Gastroesophageal sphincter (tissue), 4 donors: ENCODE measurements around the gene TSGA10. TPM values are rescaled to one million over a fixed set of nuclear protein-coding genes. Genes with fewer than 3 reads are reported as not detected.

Source experiments
- ATAC-seq: fragments of 150-250 bp; one replicate; pipeline ENCODE4 v1.9.1; 2016; ENCODE audit warnings: mild to moderate bottlenecking, moderate library complexity
- H3K27ac ChIP-seq, 4 donors: fragments of 200-600 bp; sonication (generic) in 3 of 4; 1 replicate in 3 of 4; 2 replicates in 1 of 4; pipeline ENCODE4 v1.5.1; 2016 to 2019
- H3K27me3 ChIP-seq: fragments of 200-600 bp; sonication (generic); one replicate; pipeline ENCODE4 v1.5.1; 2019
- H3K36me3 ChIP-seq, 2 donors: fragments of 200-600 bp; sonication (generic); one replicate each; pipeline ENCODE4 v1.5.1; 2019; ENCODE audit warnings: control low read depth in 1 of 2
- H3K4me1 ChIP-seq, 3 donors: fragments of 200-600 bp; sonication (generic); 1 replicate in 2 of 3; 2 replicates in 1 of 3; pipeline ENCODE4 v1.5.1; 2016 to 2019; ENCODE audit warnings: control low read depth in 2 of 3
- H3K4me3 ChIP-seq, 2 donors: fragments of 200-600 bp; sonication (generic); one replicate each; pipeline ENCODE4 v1.5.1; 2019; ENCODE audit warnings: mild to moderate bottlenecking in 1 of 2, moderate library complexity in 1 of 2
- H3K9me3 ChIP-seq, 3 donors: fragments of 200-600 bp; sonication (generic); one replicate each; pipeline ENCODE4 v1.5.1; 2017 to 2019; ENCODE audit warnings: control low read depth in 2 of 3
- CTCF ChIP-seq, 4 experiments: fragments of 200-600 bp in 2 of 4; fragments of 450-650 bp in 2 of 4; sonication (generic) in 1 of 4; IDR thresholded peaks; one replicate each; pipeline ENCODE4 v1.5.1; 2017 to 2019; ENCODE audit warnings: antibody characterized with exemption in 4 of 4, mild to moderate bottlenecking in 2 of 4, moderate library complexity in 2 of 4
- EP300 ChIP-seq: sonication (generic); formaldehyde crosslinking; IDR thresholded peaks from one replicate; pipeline ENCODE4 v1.6.1; 2017; ENCODE audit warnings: antibody characterized with exemption, mild to moderate bottlenecking
- POLR2A ChIP-seq, 2 donors: fragments of 450-650 bp; IDR thresholded peaks; one replicate each; pipeline ENCODE4 v1.6.1; 2017; ENCODE audit warnings: antibody characterized with exemption in 2 of 2, mild to moderate bottlenecking in 2 of 2, moderate library complexity in 1 of 2
- POLR2AphosphoS5 ChIP-seq: sonication (generic); formaldehyde crosslinking; IDR thresholded peaks from one replicate; pipeline ENCODE4 v1.6.1; 2017; ENCODE audit warnings: antibody characterized with exemption
- WGBS, 2 donors: methylation state at CpG; one replicate each; pipeline ENCODE4 v1.1.5; 2018; ENCODE audit warnings: low coverage in 1 of 2; 5-methylcytosine and 5-hydroxymethylcytosine counted together
- total RNA-seq, 4 donors: library from RNA; depleted of rRNA; stranded (reverse); fragments of >200 nt; gene quantifications; one replicate each; pipeline ENCODE4 v1.1.0, GENCODE V29; 2016

The TSGA10 gene
- total RNA-seq, 4 donors from 2014 or later: 1.2 to 2.2 (median 1.5) TPM

- ATAC-seq: no peak
- peaks cover 0 to 36% (median 13%) of the 10 kb centered on the region in 3 donors for H3K4me1 ChIP-seq
- H3K36me3 ChIP-seq: peaks cover 0 to 27% of the 10 kb centered on the region in 2 donors
- no peak overlapping the region for H3K27ac ChIP-seq
- no peak overlapping the region for H3K4me3 ChIP-seq
- 55 to 98% methylated on average over 4 to 5 of the region's 6 CpGs for whole genome bisulfite sequencing, 2 donors
- no peaks in the 10 kb centered on the region for H3K27me3 ChIP-seq
- TF ChIP-seq POLR2A (IDR thresholded peaks at IDR 0.05) (no peak), CTCF (IDR thresholded peaks at IDR 0.05) (no peak), POLR2AphosphoS5 (no peak), EP300 (no peak)
- no peaks in the 10 kb centered on the region for H3K9me3 ChIP-seq
Observed at GRCh38 chr2:99184811-99185210, 30.1 kb upstream of the TSGA10 start.

GRCh38 chr2:99183025-99183424, 28.3 kb upstream of the TSGA10 start:
- Histone ChIP-seq H3K9me3 (no peaks in the 10 kb centered on the region), H3K27me3 (no peaks in the 10 kb centered on the region), H3K4me3 (no peak overlapping the region), H3K36me3 (peaks cover 0 to 11% of the 10 kb centered on the region in 2 donors), H3K27ac (no peak overlapping the region), H3K4me1 (peaks cover 0 to 51% (median 25%) of the 10 kb centered on the region in 3 donors)
- no peak for TF ChIP-seq POLR2A (IDR thresholded peaks at IDR 0.05)
- TF ChIP-seq POLR2AphosphoS5: no peak
- TF ChIP-seq CTCF (IDR thresholded peaks at IDR 0.05): no peak
- no peak for TF ChIP-seq EP300
- 85 to 100% methylated on average over 1 to 3 of the region's 3 CpGs for WGBS, 2 donors
- ATAC-seq: no peak

- Histone ChIP-seq H3K9me3 (no peaks in the 10 kb centered on the region), H3K36me3 (no peaks in the 10 kb centered on the region), H3K27ac (peak overlapping the region in 3 of 4 donors; percentile 62 to 81 (median 78)), H3K27me3 (no peaks in the 10 kb centered on the region), H3K4me3 (peak overlapping the region; percentile 87 to 92), H3K4me1 (peaks cover 0 to 53% (median 25%) of the 10 kb centered on the region in 3 donors)
- ATAC-seq: no peak
- no peak for TF ChIP-seq POLR2A (IDR thresholded peaks at IDR 0.05)
- no peak for TF ChIP-seq CTCF (IDR thresholded peaks at IDR 0.05)
- no peak for TF ChIP-seq POLR2AphosphoS5
- TF ChIP-seq EP300: no peak
- 0% methylated on average over 4 of the region's 4 CpGs for WGBS, 2 donors
Observed at GRCh38 chr2:99181624-99182000, 26.9 kb upstream of the TSGA10 start.

- Histone ChIP-seq H3K27ac (peak within 1 kb of the TSS; percentile 62 to 81 (median 78)), H3K36me3 (no peaks in the 10 kb centered on the region), H3K4me3 (peak within 1 kb of the TSS; percentile 87 to 92), H3K4me1 (peaks cover 0 to 57% (median 25%) of the 10 kb centered on the region in 3 donors), H3K27me3 (no peaks in the 10 kb centered on the region), H3K9me3 (no peaks in the 10 kb centered on the region)
- 0 to 1% methylated on average over 13 to 15 of the region's 39 CpGs for WGBS, 2 donors
- TF ChIP-seq POLR2A (IDR thresholded peaks at IDR 0.05) (peak; percentile 30 to 40), CTCF (IDR thresholded peaks at IDR 0.05) (no peak), POLR2AphosphoS5 (peak; percentile 76), EP300 (no peak)
- peak; percentile 96 for ATAC-seq
Observed at GRCh38 chr2:99180755-99181623, 26.2 kb upstream of the TSGA10 start, which contains the start of the genes MITD1 and MRPL30. TSS of gene MITD1 (minus strand) at chr2:99181058. CDS start at chr2:99180981, 77 bp downstream. TSS of gene MRPL30 (plus strand) at chr2:99181184. CDS start at chr2:99186204, 5,020 bp downstream.
